HG02610 (cell line): ENCODE data around the gene RCCD1.

Source experiments
- ATAC-seq: cut with Tn5 transposase; IDR thresholded peaks from one replicate; pipeline ENCODE4 v1.9.1; 2021; ENCODE audit warnings: mild to moderate bottlenecking, moderate library complexity; ENCODE audit not compliant: unreplicated experiment

The RCCD1 gene

GRCh38 chr15:90942354-90943120 is 12.1 kb upstream of the RCCD1 start:
- ATAC-seq: no peak

GRCh38 chr15:90945091-90945490 is 9.6 kb upstream of the RCCD1 start:
- ATAC-seq: no peak

GRCh38 chr15:90946538-90946937 is 8.1 kb upstream of the RCCD1 start:
- ATAC-seq: no peak

GRCh38 chr15:90946941-90947576 is 7.6 kb upstream of the RCCD1 start:
- ATAC-seq: no peak

- ATAC-seq: no peak
Measured at GRCh38 chr15:90947577-90948357, 6.9 kb upstream of the RCCD1 start.

GRCh38 chr15:90948506-90948905 is 6.2 kb upstream of the RCCD1 start:
- no peak for ATAC-seq

GRCh38 chr15:90949979-90950675 is 4.6 kb upstream of the RCCD1 start:
- ATAC-seq: no peak

- ATAC-seq: no peak
Measured at GRCh38 chr15:90950676-90951075, 4.0 kb upstream of the RCCD1 start.

- no peak for ATAC-seq
Measured at GRCh38 chr15:90952901-90953677, 1.6 kb upstream of the RCCD1 start.

GRCh38 chr15:90953947-90954711 is 555 bp upstream of the RCCD1 start:
- no peak for ATAC-seq

- ATAC-seq: no peak
Measured at GRCh38 chr15:90955624-90956273, 1.1 kb downstream of the RCCD1 start.

- ATAC-seq: no peak
Measured at GRCh38 chr15:90956274-90957030, 1.8 kb downstream of the RCCD1 start.

- ATAC-seq: no peak
Measured at GRCh38 chr15:90957031-90957790, 2.5 kb downstream of the RCCD1 start.

GRCh38 chr15:90957791-90958190 is 3.1 kb downstream of the RCCD1 start:
- ATAC-seq: no peak

- no peak for ATAC-seq
Measured at GRCh38 chr15:90959028-90959595, 4.4 kb downstream of the RCCD1 start.

GRCh38 chr15:90959894-90960293 is 5.2 kb downstream of the RCCD1 start:
- ATAC-seq: no peak

- no peak for ATAC-seq
Measured at GRCh38 chr15:90960298-90961091, 5.8 kb downstream of the RCCD1 start.
